KOPT-K1 (cell line): ENCODE results near the gene ACOT7.
"Not testable (repeated sequence)": the region's sequence is repeated elsewhere in the genome, so short reads cannot be mapped to it uniquely, and the experiment has no call there.

Experiments
- H3K27ac ChIP-seq: fragments of 200-600 bp; sonication (generic); 2 replicates; pipeline ENCODE4 v1.5.1; 2016; ENCODE audit warnings: antibody characterized with exemption, mild to moderate bottlenecking, low read depth, low read length; ENCODE audit not compliant: poor library complexity, severe bottlenecking
- H3K36me3 ChIP-seq: fragments of 200-600 bp; sonication (generic); 2 replicates; pipeline ENCODE4 v1.5.1; 2017; ENCODE audit warnings: antibody characterized with exemption, mild to moderate bottlenecking, low read length, moderate library complexity; ENCODE audit not compliant: insufficient read depth
- H3K9me3 ChIP-seq: fragments of 200-600 bp; sonication (generic); 2 replicates; pipeline ENCODE4 v1.5.1; 2017; ENCODE audit warnings: antibody characterized with exemption, low read length, mild to moderate bottlenecking; ENCODE audit not compliant: insufficient read depth, poor library complexity, severe bottlenecking

The ACOT7 gene

DNA sequence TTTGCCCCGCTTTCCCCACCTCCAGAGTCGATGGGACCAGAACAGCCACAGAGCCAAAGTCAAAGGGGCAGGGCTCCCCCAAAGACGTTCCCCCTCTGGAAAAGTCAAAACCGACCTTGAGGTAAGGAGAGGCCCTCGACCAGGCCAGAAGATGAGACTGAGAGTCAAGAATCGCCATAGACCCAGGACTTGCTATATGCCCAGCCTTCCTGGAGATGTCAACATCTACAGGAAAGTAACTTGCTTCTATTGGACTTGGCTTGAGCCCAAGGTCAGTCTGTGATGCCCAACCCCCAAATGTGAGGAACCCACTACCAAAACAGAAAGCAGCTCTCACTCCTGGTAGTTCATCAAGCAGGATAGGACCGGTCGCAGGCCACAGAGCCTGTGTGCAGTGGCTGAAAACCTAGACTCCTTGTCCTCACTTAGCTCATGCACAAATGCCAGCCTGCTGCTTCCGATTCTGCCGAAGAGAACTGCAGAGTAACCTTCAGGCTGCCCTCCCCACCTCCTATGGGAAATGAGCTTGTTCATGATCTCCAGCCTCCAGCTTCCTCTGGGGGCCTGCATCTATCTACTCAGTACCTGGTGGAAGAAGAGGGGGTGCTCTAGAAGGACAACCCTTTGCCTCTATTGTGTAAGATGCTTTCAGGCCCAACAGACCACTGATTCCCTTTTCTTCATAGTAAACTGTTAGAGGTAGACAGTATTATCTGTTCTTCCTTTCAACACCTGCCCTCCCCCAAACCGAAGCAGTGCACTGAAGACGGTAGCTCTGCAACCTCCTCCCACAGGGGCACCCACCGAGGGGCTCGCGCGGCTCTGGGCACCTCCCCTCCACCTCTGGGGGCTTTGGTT is 1.4 kb downstream of the ACOT7 start:
- H3K36me3 ChIP-seq: peaks cover 7% of the 10 kb centered on the region; the same call in 1 of the 2 replicates
- peak overlapping the region; percentile 94 for H3K27ac ChIP-seq

DNA sequence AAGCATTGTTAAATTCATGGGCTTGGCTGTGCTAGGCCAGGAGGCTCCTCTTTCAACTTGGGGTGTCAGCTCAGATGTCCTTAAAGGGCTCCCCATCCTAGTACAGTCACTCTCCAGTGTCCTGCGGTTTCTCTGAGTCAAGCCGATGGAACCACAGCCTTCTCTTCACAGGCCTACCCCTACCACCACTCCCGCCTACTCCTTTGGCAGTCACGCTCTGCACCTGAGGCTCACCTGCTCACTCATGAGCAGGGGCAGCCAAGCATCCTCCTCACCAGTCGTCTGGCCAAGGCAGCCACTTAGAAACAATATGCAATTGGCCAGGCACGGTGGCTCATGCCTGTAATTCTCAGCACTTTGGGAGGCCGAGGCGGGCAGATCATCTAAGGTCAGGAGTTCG is 3.6 kb downstream of the ACOT7 start:
- Histone ChIP-seq H3K9me3 (peaks cover 3% of the 10 kb centered on the region), H3K27ac (no peak overlapping the region), H3K36me3 (peaks cover 15% of the 10 kb centered on the region; the same call in 1 of the 2 replicates)

More for the DNA sequence above, 1.4 kb downstream of the ACOT7 start:
- H3K9me3 ChIP-seq: no peaks in the 10 kb centered on the region

DNA sequence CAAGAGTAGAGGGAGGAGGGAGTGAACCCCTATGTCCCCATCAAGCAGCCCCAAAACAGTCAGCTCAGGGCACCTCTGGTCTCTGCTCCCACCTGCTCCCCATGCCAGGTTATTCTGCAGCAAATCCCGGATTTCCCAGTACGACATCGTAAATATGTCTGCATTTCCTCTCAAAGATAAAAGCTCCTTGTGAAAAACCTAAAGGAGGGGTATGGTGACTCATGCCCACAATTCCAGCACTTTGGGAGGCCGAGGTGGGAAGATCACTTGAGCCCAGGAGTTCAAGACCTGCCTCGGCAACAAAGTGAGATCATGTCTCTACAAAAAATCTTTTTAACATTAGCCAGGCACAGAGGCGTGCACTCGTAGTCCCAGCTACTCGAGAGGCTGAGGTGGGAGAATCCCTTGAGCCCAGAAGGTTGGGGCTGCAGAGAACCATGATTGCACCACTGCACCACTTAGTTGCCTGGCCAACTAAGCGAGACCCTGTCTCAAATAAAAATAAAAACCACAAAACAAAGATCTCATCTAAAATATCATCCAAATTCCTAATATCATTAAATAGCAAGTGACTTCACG is 7.1 kb downstream of the ACOT7 start:
- Histone ChIP-seq H3K36me3 (peaks cover 18% of the 10 kb centered on the region; the same call in 1 of the 2 replicates), H3K27ac (no peak overlapping the region), H3K9me3 (peaks cover 13% of the 10 kb centered on the region)

DNA sequence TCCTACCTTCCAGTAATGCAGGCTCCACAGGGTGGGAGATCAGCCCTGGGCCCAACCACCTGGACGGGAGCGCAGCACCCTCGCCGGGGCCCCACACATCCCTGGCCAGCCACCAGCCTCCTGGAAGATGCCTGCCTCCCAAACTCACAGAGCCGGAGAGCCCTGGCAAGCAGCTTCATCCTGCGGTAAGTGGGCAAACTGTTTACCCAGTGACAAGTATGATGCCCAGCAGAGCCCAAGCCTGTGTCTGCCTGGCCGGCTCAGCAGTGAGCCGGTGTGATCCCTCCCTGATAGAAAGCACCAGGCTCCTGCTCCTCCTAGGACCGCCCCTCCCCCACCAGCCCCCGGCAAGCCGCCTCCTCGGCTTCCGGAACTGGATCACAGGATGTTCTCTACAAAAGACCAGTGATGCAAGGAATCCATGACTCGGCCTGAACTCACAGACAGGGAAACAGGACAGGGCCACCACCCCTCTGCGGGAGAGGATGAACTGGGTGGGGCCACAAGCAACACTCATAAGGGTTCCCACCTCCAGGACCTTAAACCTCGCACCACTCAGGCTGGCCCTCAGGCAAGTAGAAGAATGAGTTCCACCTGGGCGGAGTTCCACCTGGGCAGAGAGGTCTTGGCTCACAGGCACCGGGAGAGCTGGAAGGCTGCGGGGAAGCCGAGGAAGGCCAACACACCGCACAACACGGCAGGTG is 7.9 kb downstream of the ACOT7 start:
- Histone ChIP-seq H3K36me3 (peaks cover 18% of the 10 kb centered on the region; the same call in 1 of the 2 replicates), H3K27ac (no peak overlapping the region)

DNA sequence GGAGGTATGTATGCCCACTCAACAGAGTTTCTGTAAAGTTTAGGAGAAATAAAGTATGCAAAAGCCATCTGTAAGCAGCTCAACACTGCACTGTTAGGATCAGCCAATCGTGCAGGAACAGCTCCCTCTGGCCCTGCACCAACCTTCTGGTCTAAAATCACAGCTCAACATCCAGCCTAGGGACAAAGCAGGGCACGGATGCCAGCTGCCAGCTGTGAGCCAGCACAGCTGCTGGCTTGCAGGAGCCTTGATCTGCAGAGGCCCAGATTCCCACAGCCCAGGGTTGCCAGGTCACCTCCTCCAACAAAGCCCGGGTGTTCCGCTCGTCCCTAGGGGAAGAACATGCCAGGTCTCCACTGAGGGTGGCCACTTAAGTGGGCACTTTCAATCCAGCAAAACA is 8.6 kb downstream of the ACOT7 start:
- H3K36me3 ChIP-seq: peaks cover 12% of the 10 kb centered on the region; the same call in 1 of the 2 replicates
- H3K9me3 ChIP-seq: peaks cover 17% of the 10 kb centered on the region
- no peak overlapping the region for H3K27ac ChIP-seq

More for the DNA sequence above, 7.9 kb downstream of the ACOT7 start:
- peaks cover 13% of the 10 kb centered on the region for H3K9me3 ChIP-seq

DNA sequence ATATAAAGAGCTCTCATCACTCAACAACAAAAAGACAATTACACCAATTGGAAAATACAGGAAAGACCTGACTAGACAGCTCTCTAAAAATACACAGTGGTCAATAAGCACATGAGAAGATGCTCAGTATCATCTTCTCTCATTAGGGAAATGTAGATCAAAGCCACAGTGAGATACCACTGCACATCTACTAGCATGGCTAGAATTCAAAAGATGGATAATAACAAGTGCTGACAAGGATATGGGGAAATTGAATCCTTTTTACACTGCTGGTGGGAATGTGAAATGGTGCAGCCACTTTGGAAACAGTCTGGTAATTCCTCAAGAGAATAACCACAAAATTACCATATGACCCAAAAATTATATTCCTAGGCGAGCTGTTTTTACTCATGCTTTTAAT is 9.4 kb downstream of the ACOT7 start:
- Histone ChIP-seq H3K36me3 (peaks cover 11% of the 10 kb centered on the region; the same call in 1 of the 2 replicates), H3K9me3 (peaks cover 20% of the 10 kb centered on the region)

DNA sequence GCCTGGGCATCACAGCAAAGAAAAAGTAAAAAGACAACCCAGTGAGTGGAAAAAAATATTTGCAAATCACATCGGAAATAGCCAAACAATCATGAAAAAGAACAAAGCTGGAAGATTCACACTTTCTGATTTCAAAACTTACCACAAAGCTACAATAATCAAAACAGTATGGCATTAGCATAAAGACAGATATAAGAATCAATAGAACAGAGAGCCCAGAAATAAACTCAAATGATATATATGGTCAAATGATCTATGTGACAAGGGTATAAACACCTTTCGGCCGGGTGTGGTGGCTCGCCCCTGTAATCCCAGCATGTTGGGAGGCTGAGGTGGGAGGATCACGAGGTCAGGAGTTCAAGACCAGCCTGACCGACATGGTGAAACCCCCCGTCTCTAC is 13.5 kb downstream of the ACOT7 start:
- Histone ChIP-seq H3K9me3 (peaks cover 17% of the 10 kb centered on the region), H3K27ac (no peak overlapping the region), H3K36me3 (peaks cover 4% of the 10 kb centered on the region; the same call in 1 of the 2 replicates)

More for the DNA sequence above, 9.4 kb downstream of the ACOT7 start:
- no peak overlapping the region for H3K27ac ChIP-seq

DNA sequence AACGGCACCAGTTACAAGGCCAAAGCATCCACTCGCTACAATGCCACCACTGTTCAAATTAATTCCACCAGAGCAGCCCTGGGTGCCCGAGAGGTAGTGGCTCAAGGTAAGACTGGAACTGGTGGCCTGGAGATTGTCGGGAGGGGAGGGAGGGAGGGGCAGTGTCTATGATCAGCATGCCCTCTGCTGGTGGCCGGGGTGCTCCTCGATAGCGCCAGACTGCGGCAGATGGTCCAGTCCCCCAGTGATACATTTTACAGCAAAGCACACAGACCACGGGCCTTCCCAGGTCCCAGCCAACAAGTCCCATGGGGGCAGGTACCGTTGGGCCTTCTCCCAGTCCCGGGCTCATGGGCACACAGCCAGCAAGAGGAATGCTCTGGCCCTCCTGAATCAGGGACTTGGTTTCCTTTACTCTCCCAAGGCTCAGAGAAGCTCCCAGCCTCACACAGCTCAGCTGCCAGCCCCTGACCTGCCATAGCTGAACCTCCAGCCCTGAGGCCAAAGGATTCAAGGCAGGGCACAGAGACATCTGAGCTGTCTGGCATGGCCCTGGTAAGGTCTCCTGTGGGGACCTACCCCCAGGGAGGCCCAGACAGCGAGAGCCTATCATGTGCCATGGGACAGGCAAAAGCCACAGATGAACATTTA is 15.3 kb downstream of the ACOT7 start:
- no peaks in the 10 kb centered on the region for H3K36me3 ChIP-seq
- H3K27ac ChIP-seq: no peak overlapping the region
- peaks cover 7% of the 10 kb centered on the region for H3K9me3 ChIP-seq

DNA sequence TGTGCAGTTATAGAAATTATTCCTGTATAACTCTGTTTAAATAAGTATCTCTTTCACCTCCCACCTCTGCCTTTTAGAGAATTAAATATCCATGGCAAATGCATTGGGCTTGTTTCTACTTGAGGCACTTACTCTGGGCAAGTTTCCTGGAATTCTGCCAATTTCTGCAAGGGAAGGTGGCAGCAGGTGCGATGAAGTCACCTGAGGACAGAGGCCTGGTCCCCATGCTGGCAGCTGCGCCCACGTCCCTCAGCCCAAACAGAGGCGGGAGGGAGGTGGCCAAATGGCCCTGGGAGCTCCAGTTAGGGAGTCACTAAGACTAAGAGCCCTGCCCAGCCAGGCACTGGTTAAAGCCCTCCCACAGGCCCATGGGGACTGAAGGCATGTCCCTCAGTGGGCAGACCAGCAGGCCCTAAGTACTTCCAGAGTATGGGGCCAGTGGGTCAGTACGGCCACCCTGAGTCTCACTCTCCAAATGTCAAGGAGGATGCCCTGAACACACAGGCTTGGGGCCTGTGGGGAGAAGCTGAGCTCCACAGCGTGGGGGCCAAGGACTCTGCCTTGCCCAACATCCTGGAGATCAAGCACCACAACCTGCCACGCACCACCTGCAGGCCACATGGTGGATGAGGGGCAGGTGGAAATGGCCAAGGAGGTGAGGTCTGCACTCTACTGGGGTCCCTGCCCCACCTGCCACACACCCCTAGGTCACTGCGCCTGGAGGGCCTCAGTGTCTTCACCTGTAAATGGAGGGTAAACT is 19.4 kb downstream of the ACOT7 start:
- H3K36me3 ChIP-seq: no peaks in the 10 kb centered on the region
- H3K27ac ChIP-seq: no peak overlapping the region
- no peaks in the 10 kb centered on the region for H3K9me3 ChIP-seq

DNA sequence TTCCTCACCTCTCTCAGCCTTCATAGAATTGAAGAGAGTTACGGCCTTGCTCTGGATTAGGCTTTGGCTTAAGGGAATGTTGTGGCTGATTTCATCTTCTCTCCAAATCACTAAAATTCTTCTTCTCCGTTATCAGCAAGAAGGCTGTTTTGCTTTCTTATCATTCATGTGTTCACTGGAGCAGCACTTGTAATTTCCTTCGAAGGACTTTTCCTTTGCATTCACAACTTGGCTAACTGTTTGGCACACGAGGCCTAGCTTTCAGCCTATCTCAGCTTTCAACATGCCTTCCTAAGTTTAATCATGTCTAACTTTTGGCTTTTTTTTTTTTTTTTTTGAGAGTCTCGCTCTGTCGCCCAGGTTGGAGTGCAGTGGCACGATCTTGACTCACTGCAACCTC is 21.3 kb downstream of the ACOT7 start:
- Histone ChIP-seq H3K9me3 (peaks cover 18% of the 10 kb centered on the region), H3K36me3 (peaks cover 12% of the 10 kb centered on the region)
- H3K27ac ChIP-seq: not testable (repeated sequence)

DNA sequence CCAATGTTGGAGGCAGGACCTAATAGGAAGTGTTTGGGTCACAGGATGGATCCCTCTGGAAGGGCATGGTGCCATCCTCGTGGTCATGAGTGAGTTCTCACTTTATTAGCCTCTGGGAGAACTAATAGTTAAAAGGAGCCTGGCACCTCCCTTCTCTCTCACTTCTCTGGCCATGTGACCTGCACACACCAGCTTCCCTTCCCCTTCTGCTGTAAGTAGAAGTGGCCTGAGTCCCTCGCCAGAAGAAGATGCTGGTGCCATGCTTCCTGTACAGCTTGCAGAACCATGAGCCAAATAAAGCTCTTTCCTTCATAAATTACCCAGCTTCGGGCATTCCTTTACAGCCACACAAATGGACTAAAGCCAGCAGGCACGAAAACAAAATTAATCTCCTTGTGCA is 23.6 kb downstream of the ACOT7 start:
- peaks cover 20% of the 10 kb centered on the region for H3K9me3 ChIP-seq
- H3K27ac ChIP-seq: no peak overlapping the region
- peaks cover 13% of the 10 kb centered on the region for H3K36me3 ChIP-seq

DNA sequence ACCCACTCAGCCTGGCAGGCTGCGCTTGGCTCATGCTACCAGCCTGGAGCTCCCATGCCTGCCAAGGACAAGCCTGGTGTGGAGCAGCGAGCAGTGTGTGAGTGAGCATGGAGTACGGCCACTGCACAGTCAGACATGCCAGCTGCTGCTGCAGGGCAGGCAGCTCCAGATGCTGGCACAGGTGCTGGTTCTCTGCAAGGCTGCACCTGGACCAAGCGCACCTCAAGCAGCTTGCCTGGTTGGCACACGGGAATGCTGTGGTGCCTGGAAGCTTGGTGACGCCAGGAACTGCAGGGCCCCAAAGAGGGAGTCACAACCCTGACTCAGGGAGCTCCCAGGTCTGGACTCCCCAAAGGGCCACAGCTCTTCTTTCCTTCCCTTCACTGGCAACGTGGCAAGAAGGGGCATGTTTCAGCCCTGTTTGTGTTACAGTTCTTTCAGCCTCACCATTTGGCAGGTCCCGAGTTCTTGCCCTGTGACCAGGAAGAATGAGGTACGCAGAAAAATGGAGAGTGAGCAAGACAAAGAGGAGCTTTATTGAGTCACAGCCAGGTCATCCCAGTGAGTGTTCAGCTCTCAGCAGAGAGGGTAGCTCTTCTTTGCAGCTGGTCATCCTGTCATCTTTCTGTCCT is 26.1 kb downstream of the ACOT7 start:
- Histone ChIP-seq H3K9me3 (peaks cover 20% of the 10 kb centered on the region), H3K36me3 (peaks cover 13% of the 10 kb centered on the region), H3K27ac (no peak overlapping the region)

DNA sequence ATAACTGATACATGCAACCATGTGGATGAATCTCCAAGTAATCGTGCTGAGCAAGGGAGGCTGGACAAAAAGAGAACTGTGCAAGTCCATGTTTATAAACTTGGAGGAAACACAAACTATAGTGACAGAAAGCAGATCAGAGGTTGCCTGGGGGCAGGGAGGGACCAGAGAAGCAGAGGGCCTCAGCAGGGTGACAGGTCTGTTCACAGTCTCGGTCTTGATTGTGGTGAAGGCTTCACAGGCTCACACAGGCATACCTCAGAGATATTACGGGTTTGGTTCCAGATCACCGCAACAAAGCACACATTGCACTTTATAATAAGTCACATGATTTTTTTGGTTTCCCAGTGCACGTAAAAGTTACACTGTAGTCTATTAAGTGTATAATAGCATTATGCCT is 28.5 kb downstream of the ACOT7 start:
- Histone ChIP-seq H3K36me3 (peaks cover 13% of the 10 kb centered on the region), H3K9me3 (peaks cover 20% of the 10 kb centered on the region), H3K27ac (no peak overlapping the region)
